Activated naive CD8-positive, alpha-beta T cell treated with anti-CD3 and anti-CD28 coated beads for 36 hours (primary cell): Measurements from ENCODE around the gene ORM1. TPM values are rescaled to one million over a fixed set of nuclear protein-coding genes. Genes with fewer than 3 reads are reported as not detected.

Experiments
- DNase-seq: peaks from one replicate; pipeline ENCODE4 v3.0.0; 2021
- H3K27ac Mint-ChIP-seq: one replicate; pipeline ENCODE4 v1.8.0; 2022; ENCODE audit warnings: mild to moderate bottlenecking, moderate library complexity, mixed read lengths
- H3K27me3 Mint-ChIP-seq: one replicate; pipeline ENCODE4 v1.8.0; 2022; ENCODE audit warnings: mild to moderate bottlenecking, mixed read lengths
- H3K36me3 Mint-ChIP-seq: one replicate; pipeline ENCODE4 v1.8.0; 2021; ENCODE audit warnings: mild to moderate bottlenecking, mixed read lengths
- H3K4me1 Mint-ChIP-seq: one replicate; pipeline ENCODE4 v1.8.0; 2021; ENCODE audit warnings: mixed read lengths
- H3K4me3 Mint-ChIP-seq: one replicate; pipeline ENCODE4 v1.8.0; 2022; ENCODE audit warnings: mild to moderate bottlenecking, moderate library complexity, mixed read lengths
- H3K9me3 Mint-ChIP-seq: one replicate; pipeline ENCODE4 v1.8.0; 2022; ENCODE audit warnings: mixed read lengths
- total RNA-seq, 2 experiments: library from RNA; stranded (reverse); gene quantifications; one replicate each; pipeline ENCODE4 v1.2.3, GENCODE V29; 2021

The ORM1 gene
- total RNA-seq, 2 experiments from 2014 or later, result not detected

DNA sequence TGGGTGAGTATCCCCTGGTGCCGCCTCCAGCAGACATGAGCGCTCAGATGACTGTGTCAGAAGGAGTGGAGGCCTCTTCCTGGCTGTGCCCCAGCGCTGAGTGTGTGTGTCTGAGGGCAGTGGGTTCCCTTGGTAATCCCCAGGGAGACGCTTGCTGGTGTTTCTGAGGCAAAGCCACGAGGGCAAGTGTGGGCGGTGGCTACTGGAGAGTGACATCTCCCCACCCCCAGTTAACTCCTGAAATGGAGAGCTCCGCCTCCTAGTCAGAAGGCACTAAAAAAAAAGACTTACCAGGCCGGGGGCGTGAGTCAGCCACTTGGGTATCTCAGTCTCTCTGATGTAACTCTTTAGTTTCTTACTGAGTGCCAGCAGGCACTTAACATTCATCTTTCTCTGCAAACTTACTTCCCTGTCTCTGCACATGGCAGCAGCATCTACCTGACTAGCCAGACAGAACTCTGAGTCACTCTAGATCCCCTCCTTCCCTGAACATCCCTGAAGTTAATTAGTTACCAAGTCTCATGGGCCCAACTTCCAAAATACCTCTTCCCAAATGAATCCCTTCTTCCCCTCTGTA, 26.1 kb downstream of the ORM1 start:
- H3K4me1 Mint-ChIP-seq, result peaks cover 62% of the 10 kb centered on the region
- H3K36me3 Mint-ChIP-seq, result peaks cover 71% of the 10 kb centered on the region
- peak; percentile 92 for DNase-seq
- peak overlapping the region; percentile 99 for H3K27ac Mint-ChIP-seq
- H3K9me3 Mint-ChIP-seq, result no peaks in the 10 kb centered on the region
- no peaks in the 10 kb centered on the region for H3K27me3 Mint-ChIP-seq
- peak overlapping the region; percentile 65 for H3K4me3 Mint-ChIP-seq

GRCh38 chr9:114349713-114350480, 27.0 kb downstream of the ORM1 start:
- H3K4me3 Mint-ChIP-seq, result peak overlapping the region; percentile 56
- no peaks in the 10 kb centered on the region for H3K9me3 Mint-ChIP-seq
- peaks cover 62% of the 10 kb centered on the region for H3K4me1 Mint-ChIP-seq
- H3K27me3 Mint-ChIP-seq, result no peaks in the 10 kb centered on the region
- no peak for DNase-seq
- H3K36me3 Mint-ChIP-seq, result peaks cover 68% of the 10 kb centered on the region
- peak overlapping the region; percentile 99 for H3K27ac Mint-ChIP-seq

DNA sequence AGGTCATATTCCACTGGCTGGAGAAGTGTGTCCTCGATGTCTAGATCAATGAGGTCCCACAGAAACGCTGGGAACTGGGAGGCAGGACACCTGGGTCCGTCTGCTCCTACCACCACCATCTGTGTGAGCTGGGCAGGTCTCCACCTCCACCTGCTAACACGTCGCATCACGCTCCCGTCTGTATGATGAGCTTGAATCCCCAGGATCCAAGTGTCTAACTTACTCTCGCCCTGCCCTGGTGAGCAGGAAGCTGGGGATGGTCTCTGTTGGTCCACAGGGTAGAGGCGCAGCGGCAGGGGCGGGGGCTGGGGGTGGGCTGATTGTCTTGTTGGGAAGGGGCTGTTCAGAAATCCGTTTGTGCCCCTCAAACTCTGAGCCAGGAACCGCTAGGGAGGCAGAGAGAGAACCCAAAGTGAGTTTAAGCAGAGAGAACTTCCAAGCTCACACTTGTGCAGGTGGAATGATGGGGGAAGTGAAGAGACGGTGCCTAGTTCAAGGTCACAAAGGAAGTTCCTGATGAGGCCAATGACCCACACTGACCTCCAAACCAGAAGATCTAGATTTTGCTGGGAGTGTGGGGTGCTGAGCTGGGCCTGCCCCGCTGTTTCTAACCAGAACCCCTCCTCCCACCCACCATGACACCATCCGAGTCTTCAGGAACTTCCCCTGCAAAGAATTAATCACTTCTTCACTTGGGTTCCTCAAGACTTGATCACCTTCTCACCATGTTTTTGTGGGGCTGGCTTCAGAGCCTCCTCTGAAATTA, 27.9 kb downstream of the ORM1 start:
- Mint-ChIP-seq H3K9me3 (no peaks in the 10 kb centered on the region), H3K27ac (peak overlapping the region; percentile 99), H3K27me3 (no peaks in the 10 kb centered on the region), H3K4me1 (peaks cover 62% of the 10 kb centered on the region), H3K4me3 (no peak overlapping the region), H3K36me3 (peaks cover 61% of the 10 kb centered on the region)
- no peak for DNase-seq

DNA sequence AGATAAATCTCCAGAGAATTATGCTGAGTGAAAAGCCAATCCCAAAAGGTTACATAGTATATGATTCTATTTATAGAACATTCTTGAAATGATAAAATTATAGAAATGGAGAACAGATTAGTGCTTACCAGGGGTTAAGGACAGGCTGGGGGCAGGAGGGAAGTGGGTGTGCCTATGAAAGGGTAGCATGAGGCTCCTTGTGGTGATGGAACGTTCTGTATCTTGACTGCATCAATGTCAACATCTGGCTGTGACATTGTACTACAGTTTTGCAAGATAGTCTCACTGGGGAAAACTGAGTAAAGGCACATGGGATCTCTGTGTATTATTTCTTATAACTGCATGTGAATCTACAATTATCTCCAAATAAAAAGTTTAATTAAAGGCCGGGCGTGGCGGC, 29.0 kb downstream of the ORM1 start:
- Mint-ChIP-seq H3K4me3 (no peak overlapping the region), H3K27ac (peak overlapping the region; percentile 67), H3K36me3 (peaks cover 61% of the 10 kb centered on the region), H3K4me1 (peaks cover 58% of the 10 kb centered on the region), H3K27me3 (no peaks in the 10 kb centered on the region), H3K9me3 (no peaks in the 10 kb centered on the region)
- no peak for DNase-seq

GRCh38 chr9:114355821-114356220, 32.9 kb downstream of the ORM1 start:
- DNase-seq, result no peak
- Mint-ChIP-seq H3K4me3 (no peak overlapping the region), H3K9me3 (no peaks in the 10 kb centered on the region), H3K27ac (no peak overlapping the region), H3K4me1 (peaks cover 51% of the 10 kb centered on the region), H3K27me3 (no peaks in the 10 kb centered on the region), H3K36me3 (peaks cover 56% of the 10 kb centered on the region)

GRCh38 chr9:114356792-114357191, 33.9 kb downstream of the ORM1 start:
- H3K36me3 Mint-ChIP-seq, result peaks cover 58% of the 10 kb centered on the region
- peaks cover 51% of the 10 kb centered on the region for H3K4me1 Mint-ChIP-seq
- H3K27ac Mint-ChIP-seq, result peak overlapping the region; percentile 76

DNA sequence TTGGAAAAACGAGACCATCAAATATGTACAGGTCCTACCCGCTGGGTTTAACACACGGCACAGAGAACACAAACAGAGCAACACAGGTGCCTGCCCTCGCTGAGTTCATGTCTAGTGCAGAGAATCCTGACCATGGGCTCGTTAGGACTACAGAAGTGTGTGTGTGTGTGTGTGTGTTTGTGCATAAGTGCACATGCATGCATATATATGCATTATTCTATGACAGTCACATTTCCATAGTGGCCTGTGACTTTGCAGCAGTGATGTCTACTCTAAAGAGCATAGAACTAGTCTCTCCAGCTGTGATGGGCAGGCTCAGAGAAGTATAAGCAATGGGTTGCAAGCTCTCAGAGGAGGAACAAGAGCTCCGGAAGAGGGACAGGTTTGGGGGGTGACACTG, 34.5 kb downstream of the ORM1 start:
- Mint-ChIP-seq H3K27ac (peak overlapping the region; percentile 76), H3K4me1 (peaks cover 50% of the 10 kb centered on the region), H3K27me3 (no peaks in the 10 kb centered on the region), H3K9me3 (no peaks in the 10 kb centered on the region), H3K4me3 (no peak overlapping the region), H3K36me3 (peaks cover 56% of the 10 kb centered on the region)
- DNase-seq, result no peak

More at GRCh38 chr9:114356792-114357191, 33.9 kb downstream of the ORM1 start:
- DNase-seq, result no peak
- Mint-ChIP-seq H3K27me3 (no peaks in the 10 kb centered on the region), H3K9me3 (no peaks in the 10 kb centered on the region), H3K4me3 (no peak overlapping the region)

GRCh38 chr9:114357911-114358328, 35.0 kb downstream of the ORM1 start:
- Mint-ChIP-seq H3K9me3 (no peaks in the 10 kb centered on the region), H3K27ac (no peak overlapping the region), H3K4me1 (peaks cover 51% of the 10 kb centered on the region), H3K4me3 (no peak overlapping the region), H3K36me3 (peaks cover 53% of the 10 kb centered on the region), H3K27me3 (no peaks in the 10 kb centered on the region)
- no peak for DNase-seq

DNA sequence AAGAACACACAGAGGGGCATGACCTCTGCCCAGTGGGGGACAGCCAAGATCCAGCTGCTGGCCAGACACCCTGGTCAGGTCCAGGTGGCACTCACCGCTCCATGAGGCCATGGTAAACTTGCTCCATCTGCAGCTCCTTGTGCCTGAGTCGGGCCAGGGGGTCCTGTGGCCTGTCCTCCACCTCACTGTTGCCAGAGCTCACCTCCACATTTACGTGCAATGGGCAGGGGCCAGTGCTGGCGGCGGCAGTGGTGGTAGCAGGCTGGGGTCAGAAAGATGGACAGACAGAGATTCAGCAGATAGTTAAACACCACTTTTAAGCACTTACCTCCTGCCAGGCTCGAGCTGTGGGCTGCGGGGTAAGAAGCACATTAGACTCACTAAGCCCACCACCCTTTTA, 36.9 kb downstream of the ORM1 start:
- H3K4me1 Mint-ChIP-seq, result peaks cover 60% of the 10 kb centered on the region
- peak overlapping the region; percentile 87 for H3K27ac Mint-ChIP-seq
- DNase-seq, result no peak
- H3K9me3 Mint-ChIP-seq, result no peaks in the 10 kb centered on the region
- H3K4me3 Mint-ChIP-seq, result no peak overlapping the region
- H3K36me3 Mint-ChIP-seq, result peaks cover 63% of the 10 kb centered on the region
- no peaks in the 10 kb centered on the region for H3K27me3 Mint-ChIP-seq

- Mint-ChIP-seq H3K4me1 (peaks cover 73% of the 10 kb centered on the region), H3K27me3 (no peaks in the 10 kb centered on the region), H3K27ac (peak overlapping the region; percentile 87), H3K9me3 (no peaks in the 10 kb centered on the region), H3K36me3 (peaks cover 71% of the 10 kb centered on the region), H3K4me3 (no peak overlapping the region)
- no peak for DNase-seq
Measured at GRCh38 chr9:114361542-114361941, 38.6 kb downstream of the ORM1 start.

- peak overlapping the region; percentile 93 for H3K27ac Mint-ChIP-seq
- peaks cover 73% of the 10 kb centered on the region for H3K36me3 Mint-ChIP-seq
- no peaks in the 10 kb centered on the region for H3K9me3 Mint-ChIP-seq
- no peak overlapping the region for H3K4me3 Mint-ChIP-seq
- peaks cover 76% of the 10 kb centered on the region for H3K4me1 Mint-ChIP-seq
- H3K27me3 Mint-ChIP-seq, result no peaks in the 10 kb centered on the region
- DNase-seq, result no peak
Measured at GRCh38 chr9:114362394-114362793, 39.5 kb downstream of the ORM1 start.

GRCh38 chr9:114363424-114363823, 40.5 kb downstream of the ORM1 start:
- H3K36me3 Mint-ChIP-seq, result peaks cover 78% of the 10 kb centered on the region
- peak overlapping the region; percentile 53 for H3K4me3 Mint-ChIP-seq
- H3K27me3 Mint-ChIP-seq, result no peaks in the 10 kb centered on the region
- H3K27ac Mint-ChIP-seq, result peak overlapping the region; percentile 93
- H3K4me1 Mint-ChIP-seq, result peaks cover 81% of the 10 kb centered on the region
- peak; percentile 41 for DNase-seq
- H3K9me3 Mint-ChIP-seq, result no peaks in the 10 kb centered on the region

GRCh38 chr9:114364134-114365041, 41.5 kb downstream of the ORM1 start:
- Mint-ChIP-seq H3K36me3 (peaks cover 81% of the 10 kb centered on the region), H3K4me3 (peak overlapping the region; percentile 53), H3K27me3 (no peaks in the 10 kb centered on the region), H3K27ac (peak overlapping the region; percentile 93), H3K4me1 (peaks cover 83% of the 10 kb centered on the region), H3K9me3 (no peaks in the 10 kb centered on the region)
- DNase-seq, result no peak

- no peak for DNase-seq
- peak overlapping the region; percentile 93 for H3K27ac Mint-ChIP-seq
- H3K27me3 Mint-ChIP-seq, result no peaks in the 10 kb centered on the region
- no peak overlapping the region for H3K4me3 Mint-ChIP-seq
- peaks cover 3% of the 10 kb centered on the region for H3K9me3 Mint-ChIP-seq
- peaks cover 83% of the 10 kb centered on the region for H3K36me3 Mint-ChIP-seq
- peaks cover 81% of the 10 kb centered on the region for H3K4me1 Mint-ChIP-seq
Measured at GRCh38 chr9:114365194-114365593, 42.3 kb downstream of the ORM1 start.
